H1 (cell line): ENCODE results near the gene MFAP4. TPM values are rescaled to one million over a fixed set of nuclear protein-coding genes. Genes with fewer than 3 reads are reported as not detected.

Experiments
- CBX8 ChIP-seq: fragments of 300-800, 300-1000 bp; sonication (generic); IDR thresholded peaks from 2 replicates; pipeline ENCODE4 v1.7.1; 2016; ENCODE audit warnings: low read depth, low read length, borderline replicate concordance
- SP4 ChIP-seq: IDR thresholded peaks from 2 replicates; pipeline ENCODE4 v1.6.1; 2012; ENCODE audit warnings: low read length, inconsistent platforms
- TEAD4 ChIP-seq: IDR thresholded peaks from 2 replicates; pipeline ENCODE4 v1.6.1; 2012; ENCODE audit warnings: low read depth, low read length, inconsistent platforms, mixed read lengths
- polyA plus RNA-seq, 7 experiments: library from polyadenylated mRNA; depleted of rRNA in 3 of 7; stranded (reverse) in 5 of 7; unstranded in 2 of 7; fragments of >200 nt in 5 of 7; fragments of 200-250 nt in 2 of 7; gene quantifications; 1 replicate in 5 of 7; 2 replicates in 1 of 7; 4 replicates in 1 of 7; pipeline versions ENCODE4 v1.2.1 to v1.2.3, GENCODE V29; 2011 to 2013; ENCODE audit warnings: missing spikeins in 2 of 7, mixed read lengths in 2 of 7
- total RNA-seq: library from RNA; stranded (reverse); fragmentation: NEBNext Ultra II Directional; extraction: Animal tissue kit (Norgen Biotek cat#: 25700); gene quantifications from 2 replicates; pipeline ENCODE4 v1.2.1, GENCODE V29; 2021

Gene MFAP4
- total and polyA plus RNA-seq, 2 of the 8 experiments (the other 6 are each of a cell fraction or from before 2014, with no cell fraction given), result 3.1 to 3.6 TPM

DNA sequence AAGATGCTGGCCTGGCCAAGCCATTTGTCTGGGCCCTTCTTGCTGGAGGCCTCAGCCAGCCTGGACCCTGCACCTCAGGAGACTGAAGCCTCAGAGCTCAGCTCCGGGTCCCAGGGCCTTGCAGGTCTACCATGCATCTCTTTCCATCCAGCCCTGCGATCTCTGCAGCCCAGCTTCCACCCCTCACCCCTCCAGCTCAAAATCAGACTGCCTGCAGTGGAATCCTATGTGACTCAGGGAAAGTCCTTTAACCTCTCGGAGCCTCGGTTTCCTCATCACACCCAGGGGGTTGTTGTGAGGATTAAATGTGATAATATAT is 21.5 kb downstream of the MFAP4 start (continued):
- TF ChIP-seq TEAD4 (no peak), CBX8 (no peak), SP4 (no peak)
